ENCODE data around the gene SAPCD2.

The SAPCD2 gene

GRCh38 chr9:137028263-137029057, 41.9 kb downstream of the SAPCD2 start:
- peak; percentile 63 to 81 for DNase-seq

GRCh38 chr9:137027369-137028262, 42.7 kb downstream of the SAPCD2 start, which contains the start of gene ABCA2:
ABCA2 (minus strand) TSS chr9:137028237; CDS start chr9:137028140, 97 bp downstream.
- no peak for DNase-seq

DNA sequence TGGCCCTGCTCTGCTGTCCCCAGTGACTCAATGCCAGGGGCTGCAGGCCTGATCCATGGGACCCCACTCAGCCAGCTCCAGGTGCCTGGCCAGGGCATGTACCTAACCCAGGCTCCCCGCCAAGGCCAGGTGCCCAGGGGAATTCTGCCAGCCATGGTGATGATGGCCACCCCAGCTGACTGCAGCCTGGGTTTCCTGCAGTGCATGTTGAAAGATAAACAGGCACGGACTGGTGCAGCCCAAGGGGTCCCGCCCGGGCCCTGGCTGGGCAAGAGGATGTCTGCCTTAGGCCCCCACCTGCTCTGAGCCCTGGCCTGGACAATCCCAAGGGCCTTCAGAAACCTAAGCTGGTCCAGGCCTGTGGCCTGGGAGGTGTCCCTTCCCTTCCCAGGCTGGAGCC, 43.5 kb downstream of the SAPCD2 start:
- no peak for DNase-seq

GRCh38 chr9:137026384-137026783, 44.0 kb downstream of the SAPCD2 start:
- no peak for DNase-seq

GRCh38 chr9:137025517-137025966, 44.8 kb downstream of the SAPCD2 start:
- no peak for DNase-seq

DNA sequence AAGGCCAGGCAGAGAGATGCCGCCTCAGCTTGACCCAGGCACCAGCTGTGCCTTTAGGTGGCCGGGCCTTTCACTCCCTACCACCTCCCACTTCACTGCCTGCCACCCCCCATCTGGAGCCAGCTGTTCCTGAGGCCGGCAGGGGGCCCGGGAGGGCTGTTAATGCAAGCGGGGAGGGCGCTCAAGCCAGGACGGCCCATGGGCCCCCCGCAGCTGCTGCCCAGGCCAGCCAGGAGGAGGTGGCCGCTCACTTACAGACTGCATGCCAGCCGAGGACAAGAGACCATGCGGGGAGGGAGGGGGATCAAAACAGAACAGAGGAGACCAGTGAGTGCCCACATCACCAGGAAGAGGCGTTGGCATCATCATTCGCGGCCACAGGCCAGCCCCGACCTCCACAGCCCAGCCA, 46.8 kb downstream of the SAPCD2 start:
- DNase-seq, result no peak

GRCh38 chr9:137023157-137023556, 47.2 kb downstream of the SAPCD2 start:
- DNase-seq, result no peak

- DNase-seq, result no peak
Measured at GRCh38 chr9:137022662-137023008, 47.7 kb downstream of the SAPCD2 start.

DNA sequence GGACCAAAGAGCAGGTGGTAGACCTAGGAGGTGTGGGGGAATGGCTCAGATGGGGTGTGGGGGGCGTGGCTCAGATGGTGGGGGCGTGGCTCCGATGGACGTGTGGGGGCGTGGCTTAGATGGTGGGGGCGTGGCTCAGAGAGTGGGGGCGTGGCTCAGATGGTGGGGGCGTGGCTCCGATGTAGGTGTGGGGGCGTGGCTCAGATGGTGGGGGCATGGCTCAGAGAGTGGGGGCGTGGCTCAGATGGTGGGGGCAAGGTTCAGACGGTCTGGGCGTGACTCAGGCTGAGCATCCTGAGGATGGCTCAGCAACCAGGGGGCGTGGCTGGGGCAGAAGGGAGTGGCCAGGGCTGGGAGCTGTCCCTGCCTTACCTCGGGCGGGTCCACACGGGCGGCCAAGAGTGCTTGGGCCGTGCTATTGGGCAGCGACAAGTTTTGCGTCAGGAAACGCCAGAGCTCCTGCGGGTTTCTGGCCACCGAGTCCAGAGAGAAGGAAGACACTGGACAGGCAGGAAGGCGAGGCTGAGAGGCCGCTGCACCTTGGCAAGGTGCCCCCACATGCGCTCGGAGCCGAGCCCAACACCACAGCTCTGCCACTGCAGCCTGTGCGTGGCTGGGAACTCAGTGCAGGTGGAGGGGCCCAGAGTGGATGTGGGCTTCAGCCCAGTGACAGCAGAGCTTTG, 48.2 kb downstream of the SAPCD2 start:
- peak in 1 of 2 experiments; percentile 48 for DNase-seq

GRCh38 chr9:137021568-137021978, 48.8 kb downstream of the SAPCD2 start:
- DNase-seq, result no peak

GRCh38 chr9:137020771-137021567, 49.4 kb downstream of the SAPCD2 start:
- no peak for DNase-seq

DNA sequence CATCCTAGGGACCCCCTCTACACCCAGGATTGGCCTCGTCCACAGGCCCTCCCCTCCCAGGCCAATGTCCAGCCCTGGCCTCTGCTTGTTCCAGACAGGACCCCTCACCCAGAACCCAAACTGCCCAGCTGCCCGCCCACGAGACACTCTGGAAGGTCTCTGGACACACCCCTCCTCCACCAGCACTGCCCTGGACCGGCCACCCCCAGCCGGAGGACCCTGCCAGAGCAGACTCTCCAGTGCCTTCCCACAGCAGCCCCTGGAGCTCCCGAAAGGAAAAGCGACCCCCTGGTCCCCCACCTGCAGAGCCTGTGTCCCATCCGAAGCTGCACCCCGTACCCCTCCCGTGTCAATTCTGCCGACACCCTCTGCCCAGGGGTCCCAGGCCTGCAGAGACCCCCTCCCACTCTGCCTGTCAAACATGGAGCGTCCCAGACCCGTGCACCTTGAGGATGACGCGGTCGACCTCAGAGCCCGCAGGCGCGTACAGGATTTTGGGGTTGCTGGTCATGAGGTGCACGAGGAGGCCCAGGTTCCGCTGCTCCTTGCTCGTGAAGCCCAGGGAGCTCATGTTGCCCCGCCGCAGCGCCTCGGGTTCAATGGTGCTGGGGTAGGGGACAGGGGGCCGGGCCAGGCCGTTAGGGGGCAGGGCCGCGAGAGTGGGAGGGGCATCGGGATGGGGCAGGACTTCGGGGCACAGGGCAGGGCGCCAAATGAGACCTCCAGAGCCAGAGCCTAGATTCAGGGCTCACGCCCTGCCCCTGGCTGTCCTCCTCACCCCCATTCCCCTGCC, 50.3 kb downstream of the SAPCD2 start:
- DNase-seq, result no peak

DNA sequence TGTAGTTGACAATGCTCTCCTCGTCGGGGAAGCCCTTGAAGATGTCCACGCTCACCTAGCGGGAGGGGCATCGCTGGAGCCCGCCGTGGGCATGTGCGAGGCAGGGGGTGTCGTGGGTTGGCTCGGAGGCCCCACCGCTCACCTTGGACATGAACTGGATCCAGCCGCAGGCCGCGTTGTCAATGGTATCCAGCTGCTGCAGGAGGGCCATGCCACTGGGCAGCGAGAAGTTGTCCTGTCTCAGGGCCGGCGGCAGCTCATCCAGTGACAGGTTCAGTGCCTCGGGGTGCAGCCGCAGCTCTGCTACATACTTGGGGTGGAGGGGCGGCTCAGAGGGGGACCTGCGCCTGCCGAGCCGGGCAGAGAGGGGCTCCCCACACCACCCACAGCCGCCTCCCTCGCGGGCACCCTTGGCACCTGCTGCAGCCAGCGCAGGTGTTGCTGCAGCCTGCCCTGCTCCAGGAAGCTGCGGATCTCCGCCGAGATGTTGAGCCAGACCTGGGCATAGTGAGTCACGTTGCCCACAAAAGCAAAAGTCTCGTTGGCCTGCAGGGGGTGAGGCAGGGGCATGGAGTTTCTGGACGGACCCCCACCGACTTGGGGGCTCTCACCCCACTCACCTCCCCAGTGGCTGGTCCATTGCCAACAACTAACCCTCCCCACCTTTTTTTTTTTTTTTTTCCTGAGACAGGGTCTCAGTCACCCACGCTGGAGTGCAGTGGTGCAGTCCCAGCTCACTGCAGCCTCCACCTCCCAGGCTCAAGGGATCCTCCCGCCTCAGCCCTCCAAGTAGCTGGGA, 51.4 kb downstream of the SAPCD2 start:
- DNase-seq, result no peak

- no peak for DNase-seq
Measured at GRCh38 chr9:137017791-137018497, 52.4 kb downstream of the SAPCD2 start.

DNA sequence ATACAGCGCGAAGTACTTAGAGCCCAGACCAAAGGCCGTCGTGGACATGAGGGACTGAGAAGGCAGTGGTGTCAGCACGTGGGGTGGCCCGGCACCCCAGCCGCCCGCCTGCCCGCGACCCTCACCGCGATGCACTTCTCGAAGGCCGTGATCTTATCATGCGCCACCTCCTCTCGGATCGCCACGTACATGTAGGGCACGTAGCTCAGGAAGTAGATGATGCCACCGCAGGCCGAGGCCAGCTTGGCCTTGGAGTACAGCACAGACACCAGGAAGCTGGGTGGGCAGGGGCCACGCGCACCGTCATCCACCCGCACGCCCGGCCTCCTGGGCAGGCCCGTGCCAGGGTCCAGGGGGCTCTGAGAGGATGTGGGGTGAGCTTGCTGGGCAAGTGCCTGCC, 53.3 kb downstream of the SAPCD2 start:
- DNase-seq, result no peak

- DNase-seq, result no peak
Measured at GRCh38 chr9:137016436-137016835, 53.9 kb downstream of the SAPCD2 start.

GRCh38 chr9:137015976-137016375, 54.4 kb downstream of the SAPCD2 start:
- no peak for DNase-seq

- DNase-seq, result no peak
Measured at GRCh38 chr9:137015540-137015930, 54.8 kb downstream of the SAPCD2 start.

DNA sequence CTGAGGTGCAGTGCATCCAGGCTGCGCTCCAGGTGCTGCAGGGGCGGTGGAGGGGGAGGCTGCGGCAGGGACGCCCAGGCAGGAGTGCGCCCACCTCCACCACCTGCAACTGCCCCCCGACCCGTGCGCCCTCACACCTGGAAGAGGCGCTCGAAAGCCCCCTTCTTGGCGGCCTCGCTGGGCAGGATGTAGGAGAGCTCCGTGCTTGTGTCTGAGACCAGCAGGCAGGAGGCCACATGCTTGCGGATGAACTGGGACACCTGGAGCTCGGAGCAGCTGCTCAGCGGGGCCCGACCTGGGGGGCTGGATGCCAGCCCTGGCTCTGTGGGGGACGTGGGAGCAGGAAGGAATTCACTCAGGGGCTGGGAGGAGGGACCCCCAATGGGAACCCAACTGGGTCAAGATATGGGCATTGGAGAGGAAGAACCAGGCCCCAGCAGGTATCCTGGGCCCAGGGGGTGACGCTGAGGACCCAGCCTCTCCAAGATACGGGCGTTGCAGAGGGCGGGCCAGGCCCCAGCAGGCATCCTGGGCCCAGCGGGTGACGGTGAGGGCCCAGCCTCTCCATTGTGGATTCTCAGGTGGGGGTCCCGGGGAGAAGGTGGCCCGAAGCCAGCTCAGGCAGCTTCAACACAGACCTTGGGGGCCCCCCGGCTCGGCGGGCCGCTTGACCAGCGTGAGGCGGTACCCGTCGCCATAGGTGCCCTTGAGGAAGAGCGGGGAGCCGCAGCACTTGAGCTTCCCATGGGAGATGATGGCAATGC, 55.4 kb downstream of the SAPCD2 start:
- DNase-seq, result no peak
